Measurements from ENCODE around the gene TEX48.

The TEX48 gene, protein sequence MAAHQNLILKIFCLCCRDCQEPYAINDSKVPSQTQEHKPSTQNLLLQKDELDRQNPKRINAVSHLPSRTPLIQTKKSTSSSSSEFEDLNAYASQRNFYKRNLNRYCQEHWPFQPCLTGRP
- 0.35 to 0.54 reads per million in 2 experiments for total RNA-seq

DNA sequence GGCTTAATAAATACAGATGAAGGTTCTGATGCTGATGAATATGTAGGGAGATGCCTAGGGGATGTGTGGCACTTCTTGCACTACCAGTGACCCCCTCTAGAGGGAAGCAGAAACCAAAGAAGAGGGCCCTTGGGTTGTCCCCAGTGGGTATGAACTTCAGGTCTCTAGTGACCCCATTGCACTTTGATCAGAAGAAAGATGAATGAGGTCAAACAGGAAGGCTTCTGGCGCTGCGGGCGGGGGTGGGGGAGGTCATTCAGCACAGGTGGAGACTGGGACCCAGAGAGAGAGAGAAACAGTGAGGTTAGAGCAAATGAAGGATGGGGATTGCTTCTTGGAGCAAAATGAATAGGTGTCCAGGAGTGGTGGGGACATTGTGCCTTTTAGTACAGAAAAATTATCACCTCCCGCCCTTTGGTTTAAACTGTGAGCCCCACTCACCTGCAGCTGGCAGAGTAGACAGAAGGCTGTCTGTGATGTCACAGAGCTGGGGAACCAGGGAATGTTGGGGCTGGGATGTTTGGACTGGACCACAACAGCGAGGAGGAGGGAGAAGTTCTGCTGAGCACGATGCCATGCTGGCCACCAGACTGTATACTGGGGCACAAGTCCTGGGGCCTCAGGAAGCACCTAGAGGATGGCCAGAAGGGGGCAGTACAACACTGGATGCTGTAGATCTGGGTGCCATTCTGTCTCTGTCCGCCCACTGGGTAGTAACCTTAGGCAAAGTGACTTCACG is at the start of gene TEX48:
TSS of gene TEX48 (minus strand) at position 599 of the 739 bp plus-strand sequence. CDS start 10,469 bp downstream, outside the sequence.
- DNase-seq (ENCODE audit: low read depth): peak; percentile 58

DNA sequence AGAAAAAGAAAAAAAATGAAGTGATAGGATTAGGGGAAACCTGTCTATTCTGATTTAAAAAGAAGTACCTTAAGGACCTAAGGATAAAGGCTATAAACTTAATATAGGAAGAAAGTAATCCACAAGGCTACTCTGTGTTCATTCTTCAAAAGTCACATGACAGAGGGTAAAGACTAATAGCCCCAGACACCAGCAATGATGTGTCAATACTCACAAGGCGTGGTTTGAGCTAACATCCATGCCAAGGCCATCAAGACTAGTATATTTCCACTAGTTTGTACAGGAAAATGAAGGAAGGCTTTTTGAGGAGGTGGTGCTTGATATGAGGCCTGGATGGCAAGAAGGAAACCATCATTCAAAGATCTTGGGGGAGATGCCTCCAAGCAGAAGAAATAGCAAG is 49.7 kb upstream of the TEX48 start:
- no peak for DNase-seq (ENCODE audit: low read depth)

DNA sequence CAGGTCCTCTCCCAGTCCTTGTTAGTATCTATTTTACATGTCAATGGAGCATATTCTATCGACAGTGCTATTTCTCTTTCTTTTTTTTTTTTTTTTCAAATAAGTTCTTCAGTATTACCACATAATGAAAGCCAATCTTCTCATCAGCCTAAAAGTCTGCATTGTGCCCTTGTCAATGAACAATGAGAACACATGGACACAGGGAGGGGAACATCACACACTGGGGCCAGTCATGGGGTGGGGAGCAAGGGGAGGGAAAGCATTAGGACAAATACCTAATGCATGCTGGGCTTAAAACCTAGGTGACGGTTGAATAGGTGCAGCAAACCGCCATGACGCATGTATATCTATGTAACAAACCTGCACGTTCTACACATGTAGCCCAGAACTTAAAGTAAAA is 47.7 kb upstream of the TEX48 start:
- no peak for DNase-seq (ENCODE audit: low read depth)

DNA sequence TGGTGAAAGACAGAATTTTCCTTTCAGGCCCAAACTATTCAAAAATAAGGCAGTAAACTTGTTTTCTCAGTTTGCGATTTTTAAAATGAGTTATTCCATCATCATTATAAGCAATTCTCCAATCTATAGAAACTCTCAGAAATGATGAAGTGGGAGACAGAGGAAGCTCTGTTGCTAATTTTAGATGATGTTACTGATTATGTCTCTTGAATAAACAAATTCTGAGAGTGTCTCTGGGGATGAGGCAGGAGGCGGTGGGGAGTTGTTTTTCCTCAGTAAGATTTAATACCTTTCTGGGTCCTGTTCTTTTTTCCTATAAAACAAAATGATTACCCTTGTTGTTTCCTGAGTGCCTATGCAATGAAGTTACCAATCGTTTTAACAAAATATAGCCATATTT is 43.9 kb upstream of the TEX48 start:
- no peak for DNase-seq (ENCODE audit: low read depth)

DNA sequence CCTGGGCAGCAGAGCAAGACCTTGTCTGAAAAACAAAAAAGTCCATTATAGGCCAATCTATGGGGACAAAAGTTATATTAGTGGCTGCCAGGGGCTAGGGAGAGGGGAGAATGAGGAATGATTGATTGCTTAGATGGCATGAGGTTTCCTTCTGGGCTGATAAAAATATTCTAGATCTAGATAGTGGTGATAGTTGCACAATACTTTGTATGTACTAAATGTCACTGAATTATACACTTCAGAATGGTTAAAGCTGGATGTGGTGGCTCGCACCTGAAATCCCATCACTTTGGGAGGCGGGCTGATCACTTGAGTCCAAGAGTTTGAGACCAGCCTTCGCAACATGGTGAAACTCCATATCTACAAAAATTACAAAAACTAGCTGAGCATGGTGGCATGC is 42.8 kb upstream of the TEX48 start:
- DNase-seq (ENCODE audit: low read depth): no peak

DNA sequence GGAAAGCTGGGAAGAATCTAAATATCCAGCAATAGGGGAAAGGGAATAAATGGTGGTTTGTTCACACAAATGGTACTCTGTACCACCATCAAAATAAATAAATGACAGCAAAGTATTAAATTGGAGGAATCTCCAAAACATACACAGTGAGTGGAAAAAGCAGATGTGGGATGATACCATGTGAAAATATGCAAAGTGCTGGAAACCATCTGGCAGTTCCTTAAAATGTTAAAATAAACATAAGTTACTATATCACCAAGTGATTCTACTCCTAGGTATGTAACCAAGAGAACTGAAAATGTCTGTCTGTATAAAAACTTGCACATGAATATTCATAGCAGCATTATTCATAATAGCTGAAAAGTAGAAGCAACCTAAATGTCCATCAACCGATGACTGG is 41.9 kb upstream of the TEX48 start:
- no peak for DNase-seq (ENCODE audit: low read depth)

DNA sequence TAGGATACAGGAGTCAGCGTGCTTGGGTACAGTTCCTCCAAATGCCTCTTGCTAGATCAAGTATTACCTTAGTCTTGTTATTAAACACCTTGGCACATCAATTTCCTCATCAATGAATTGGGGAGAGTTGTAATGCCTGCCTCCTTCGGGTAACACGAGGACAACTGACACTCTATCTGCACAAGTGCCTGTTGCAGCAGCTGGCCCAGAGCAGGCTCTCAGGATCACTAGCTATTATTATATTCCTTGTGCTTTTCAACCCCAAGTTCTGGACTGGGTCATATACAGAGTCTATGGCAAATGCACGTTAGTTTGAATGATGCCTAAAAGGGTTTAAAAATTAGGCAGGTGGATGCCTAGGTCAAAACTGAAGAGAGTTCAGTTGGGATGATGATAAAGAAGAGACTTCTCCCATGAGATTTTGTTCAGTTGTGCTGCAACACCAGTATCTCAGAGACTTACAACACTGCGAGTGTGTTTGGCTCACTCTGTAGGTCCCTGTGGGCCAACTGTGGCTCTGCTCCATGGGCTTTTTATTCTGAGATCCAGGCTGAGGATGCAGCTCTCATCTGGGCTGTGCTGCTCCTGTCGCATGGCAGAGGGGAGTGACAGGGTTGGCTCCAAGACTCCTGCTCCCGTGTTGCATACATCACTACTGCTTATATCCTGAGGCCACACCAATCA is 41.1 kb upstream of the TEX48 start:
- DNase-seq (ENCODE audit: low read depth): no peak

DNA sequence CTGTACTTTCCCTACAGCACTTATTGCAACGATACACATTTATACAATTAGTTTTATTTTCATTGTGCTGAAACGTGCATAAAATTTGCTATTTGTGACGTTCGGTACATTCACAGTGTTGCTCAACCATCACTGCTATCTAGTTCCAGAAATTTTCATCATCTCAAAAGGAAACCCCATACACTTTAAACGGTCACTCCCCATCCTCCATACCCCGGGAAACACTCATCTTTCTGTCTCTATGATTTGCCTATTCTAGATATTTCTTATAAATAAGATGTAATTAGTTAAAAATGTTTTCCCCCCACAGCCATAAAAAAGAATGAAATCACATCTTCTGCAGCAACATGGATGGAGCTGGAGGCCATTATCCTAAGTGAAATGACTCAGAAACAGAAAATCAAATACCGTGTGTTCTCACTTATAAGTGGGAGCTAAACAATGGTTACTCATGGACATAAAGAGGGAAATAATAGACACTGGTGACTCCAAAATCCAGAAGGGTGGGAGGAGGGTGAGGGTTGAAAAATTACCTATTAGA is 40.2 kb upstream of the TEX48 start:
- no peak for DNase-seq (ENCODE audit: low read depth)

DNA sequence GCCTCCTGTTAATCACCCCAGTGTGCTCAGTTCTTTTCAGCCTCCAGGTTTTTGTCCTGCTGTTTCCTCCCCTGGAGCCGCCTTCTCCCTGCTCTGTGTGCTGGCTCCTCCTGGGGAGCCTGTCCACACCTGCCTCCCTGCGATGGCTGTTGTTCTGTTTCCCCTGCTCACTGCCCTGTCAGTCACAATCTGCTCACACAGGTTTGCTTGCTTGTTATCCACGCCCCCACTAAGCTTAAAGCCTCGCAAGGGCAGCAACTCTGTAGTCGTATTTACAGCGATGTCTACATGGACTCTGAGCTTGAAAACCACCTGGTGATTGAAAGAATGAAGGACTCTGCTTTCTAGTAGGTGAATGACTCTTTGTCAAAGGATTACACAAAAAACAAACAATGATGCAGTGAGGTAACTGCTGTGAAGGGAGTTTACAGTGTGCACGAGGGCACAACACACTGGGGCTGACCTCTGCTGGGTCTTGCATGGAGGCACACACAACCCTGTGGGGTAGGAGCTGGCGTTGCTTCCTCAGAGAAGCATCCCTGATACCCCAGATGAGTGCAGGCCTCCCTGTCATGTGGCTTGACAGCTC is 39.6 kb upstream of the TEX48 start:
- DNase-seq (ENCODE audit: low read depth): no peak

DNA sequence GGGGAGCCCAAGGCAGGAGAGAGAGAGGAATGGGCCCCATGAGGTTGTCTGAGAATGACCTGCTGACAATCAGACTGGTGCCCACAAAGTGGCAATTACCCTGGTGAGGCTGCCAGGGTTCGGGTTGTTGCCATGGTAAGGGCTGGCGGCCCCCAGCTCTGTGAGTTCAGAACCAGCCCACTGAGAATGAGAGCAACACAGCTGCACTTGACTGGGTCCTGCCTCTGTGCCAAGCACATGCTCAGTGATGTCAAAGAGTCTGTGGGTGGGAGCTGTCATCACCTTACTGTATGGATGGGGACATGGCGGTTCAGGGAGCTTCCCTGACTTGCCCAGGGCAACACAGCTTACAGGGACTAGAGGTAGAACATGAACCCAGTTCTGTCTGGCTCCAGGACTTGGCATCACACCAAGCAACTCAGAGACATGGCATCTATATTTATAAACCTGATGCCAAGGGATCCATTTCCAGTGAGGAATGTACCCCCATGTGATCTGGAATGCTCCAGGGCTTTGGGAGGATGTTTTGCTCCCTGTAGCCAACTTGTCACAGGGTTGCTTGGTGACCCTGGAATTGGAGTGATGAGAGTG is 38.2 kb upstream of the TEX48 start:
- no peak for DNase-seq (ENCODE audit: low read depth)

DNA sequence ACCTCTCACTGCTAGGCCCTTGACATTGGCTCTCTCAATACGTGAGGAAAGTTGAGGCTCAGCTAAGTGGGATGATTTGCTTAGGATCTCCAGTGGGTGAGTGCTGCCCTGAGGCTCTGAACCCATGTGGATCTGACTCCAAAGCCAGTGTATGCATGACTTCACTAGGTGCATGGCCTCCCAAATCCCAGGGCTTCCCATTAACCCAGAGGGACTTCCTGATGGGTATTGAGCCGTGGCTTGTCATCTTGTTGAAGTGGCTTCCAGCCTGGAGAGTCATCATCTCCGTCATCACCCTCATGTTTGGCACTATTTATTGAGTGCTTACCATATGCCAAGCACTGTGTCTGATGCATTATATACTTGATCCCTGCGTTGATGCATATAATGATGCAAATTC is 37.3 kb upstream of the TEX48 start:
- DNase-seq (ENCODE audit: low read depth): no peak

DNA sequence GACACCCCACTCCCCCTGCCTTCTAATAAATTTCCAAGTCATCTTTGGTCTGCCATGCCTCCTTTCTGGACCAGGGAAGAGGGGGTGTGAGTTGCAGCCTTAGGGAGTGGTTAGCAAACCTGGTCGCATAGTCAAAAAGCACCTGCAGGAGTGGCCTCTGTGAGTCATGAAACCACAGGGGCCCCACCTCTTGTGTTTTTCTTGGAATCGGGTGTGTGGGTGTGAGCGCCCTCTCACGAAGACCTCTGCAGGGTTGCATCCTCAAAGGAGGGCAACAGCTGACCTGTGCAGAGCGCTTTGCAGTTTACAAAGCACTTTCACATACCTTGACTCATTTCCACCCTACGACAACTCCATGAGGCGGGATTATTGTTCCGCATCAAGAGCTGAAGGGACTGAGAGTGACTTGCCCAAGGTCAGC is 36.8 kb upstream of the TEX48 start:
- peak; percentile 27 for DNase-seq (ENCODE audit: low read depth)

DNA sequence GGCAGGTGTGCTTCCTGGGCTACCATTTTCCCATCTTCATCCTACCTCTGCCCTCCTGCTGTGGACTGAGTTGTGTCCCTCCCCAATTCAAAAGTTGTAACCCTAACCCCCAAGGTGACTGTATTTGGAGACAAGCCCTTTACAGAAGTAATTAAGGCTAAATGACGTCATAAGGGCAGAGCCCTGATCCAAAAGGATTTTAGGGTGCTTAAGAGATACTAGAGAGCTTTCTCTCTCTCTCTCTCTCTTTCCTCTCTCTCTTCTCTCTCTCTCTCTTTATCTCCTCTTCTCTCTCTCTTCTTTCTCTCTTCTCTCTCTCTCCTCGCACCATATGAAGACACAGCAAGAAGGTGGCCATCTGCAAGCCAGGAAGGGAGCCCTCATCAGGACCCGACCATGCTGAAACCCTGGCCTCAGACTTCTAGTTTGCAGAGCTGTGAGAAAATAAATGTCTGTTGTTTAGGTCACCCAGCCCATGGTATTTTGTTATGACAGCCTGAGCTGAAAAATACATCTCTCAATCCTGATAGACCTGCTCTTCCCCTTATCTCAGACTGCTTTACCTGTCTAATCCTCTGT is 36.0 kb upstream of the TEX48 start:
- no peak for DNase-seq (ENCODE audit: low read depth)

DNA sequence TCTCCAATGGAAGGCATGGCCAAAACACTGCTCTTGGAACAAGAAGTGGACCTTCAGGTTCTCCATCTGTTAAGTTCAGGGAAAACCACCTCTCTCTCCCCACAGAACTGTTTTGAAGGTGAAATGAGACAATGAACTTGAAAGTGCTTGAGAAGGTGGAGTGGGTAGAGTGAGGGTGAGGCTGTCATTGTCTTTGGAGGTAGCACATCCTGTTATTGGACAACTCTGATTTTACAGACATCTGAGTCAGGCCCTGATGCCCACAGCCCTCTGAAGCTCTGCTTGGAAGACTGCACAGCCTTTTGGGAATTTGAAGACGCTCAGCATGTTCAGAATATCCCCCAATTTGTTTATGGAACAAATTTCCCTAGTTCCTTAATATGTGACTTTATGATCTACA is 27.6 kb upstream of the TEX48 start:
- no peak for DNase-seq (ENCODE audit: low read depth)

DNA sequence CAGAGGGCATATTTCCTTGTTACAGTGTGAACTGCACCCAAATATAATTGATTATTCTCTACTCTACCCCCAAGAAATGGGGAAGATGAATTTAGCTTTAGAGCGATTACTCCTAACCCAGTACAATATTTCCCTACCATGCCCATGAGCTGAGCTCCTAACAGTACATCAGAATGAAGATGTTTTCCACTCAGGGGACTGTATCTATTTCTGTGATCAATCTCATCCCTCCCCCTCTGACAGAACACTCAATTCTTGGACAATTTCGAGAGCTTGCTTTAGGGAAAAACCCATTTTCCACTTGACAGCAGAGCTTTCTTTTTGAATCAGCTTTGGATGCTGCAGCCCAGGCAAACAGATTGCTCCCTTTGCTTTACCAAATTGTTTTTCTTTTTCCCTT is 24.7 kb upstream of the TEX48 start:
- DNase-seq (ENCODE audit: low read depth): no peak

DNA sequence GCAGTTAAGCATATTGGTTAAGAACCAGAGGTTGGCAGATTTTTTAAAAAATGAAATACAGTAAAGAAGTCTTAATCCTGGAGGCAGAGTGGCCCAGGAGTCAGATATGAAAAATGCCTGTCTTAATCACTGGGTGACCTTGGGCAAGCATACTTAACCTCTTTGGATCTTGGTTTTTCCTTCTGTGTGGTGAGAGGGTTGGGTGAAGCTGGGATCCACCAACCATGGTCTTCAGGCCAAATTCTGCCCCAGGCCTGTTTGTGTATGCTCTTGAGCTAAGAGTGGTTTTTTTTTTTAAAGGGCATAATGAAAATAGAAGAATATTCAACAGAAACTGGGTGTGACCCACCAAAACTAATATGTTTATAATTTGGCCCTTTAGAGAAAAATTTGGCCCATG is 20.0 kb upstream of the TEX48 start:
- DNase-seq (ENCODE audit: low read depth): no peak

DNA sequence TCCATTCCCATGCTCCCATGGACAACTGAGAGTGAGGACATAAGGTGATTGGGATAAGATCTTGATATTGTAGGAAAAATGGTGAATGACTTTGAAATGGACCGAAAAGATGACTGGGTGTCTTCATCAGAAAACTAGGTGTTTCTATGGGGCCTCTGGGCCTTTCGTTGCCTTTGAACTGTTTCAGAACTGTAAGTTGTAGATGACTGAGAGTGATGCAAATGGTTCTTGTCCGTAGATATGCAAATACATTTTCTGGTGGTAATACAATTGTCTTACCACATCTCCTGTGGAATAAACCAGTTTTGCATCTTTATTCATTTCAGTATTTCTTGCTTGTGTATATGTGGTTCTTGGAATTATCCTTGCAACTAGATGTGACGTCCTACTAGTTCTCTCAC is 16.0 kb upstream of the TEX48 start:
- DNase-seq (ENCODE audit: low read depth): no peak

DNA sequence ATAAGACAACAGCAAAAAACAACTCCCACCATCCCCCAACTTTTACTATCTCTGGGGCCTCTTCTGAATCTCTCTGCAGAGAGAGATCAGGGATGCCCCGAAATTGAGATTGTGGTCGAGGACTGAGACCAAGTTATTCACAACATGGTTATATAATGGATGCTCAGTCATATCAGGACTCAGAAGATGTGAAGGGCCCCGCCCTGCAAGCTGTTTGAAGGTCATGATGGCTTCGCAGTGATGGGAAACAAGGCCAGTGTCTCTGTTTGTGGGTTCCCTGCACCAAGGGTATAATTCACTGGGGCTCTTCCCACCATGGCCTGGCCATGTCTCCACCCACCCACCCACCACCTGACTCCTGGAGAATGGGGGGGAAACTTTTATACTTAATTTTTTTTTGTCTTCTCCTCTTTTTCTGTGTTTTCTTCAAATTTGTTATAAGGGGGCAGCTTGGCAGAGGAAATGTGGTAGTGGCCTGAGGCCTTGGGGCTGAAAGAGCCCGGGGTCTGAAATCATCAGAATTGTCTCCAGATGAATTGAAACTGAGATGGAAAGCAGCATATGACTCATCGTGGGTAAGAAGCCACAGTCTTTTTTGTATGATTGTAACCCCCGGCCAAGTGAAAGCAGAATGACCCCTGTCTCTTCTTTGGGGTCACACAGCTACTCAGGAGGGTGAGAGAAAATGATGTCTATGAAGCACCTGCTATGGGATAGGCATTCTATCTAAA is 15.0 kb upstream of the TEX48 start:
- DNase-seq (ENCODE audit: low read depth): no peak

DNA sequence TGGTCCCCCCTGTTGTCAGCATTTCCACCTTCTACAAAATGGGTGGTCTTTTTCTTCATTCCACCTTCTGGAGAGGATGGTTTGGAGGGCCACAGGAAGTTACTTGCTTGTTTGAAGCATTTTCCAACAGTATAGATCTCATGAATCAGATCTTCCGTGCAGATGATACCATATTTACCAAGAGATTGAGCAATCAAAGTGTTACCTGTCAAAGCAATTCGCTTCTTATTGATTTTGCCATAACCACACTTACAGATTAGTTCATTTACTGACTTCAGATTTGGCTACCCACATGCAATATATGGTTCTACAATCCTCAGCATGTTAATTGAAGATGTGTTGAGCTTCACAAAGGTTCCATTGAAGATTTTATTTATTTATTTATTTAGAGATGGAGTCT is 14.0 kb upstream of the TEX48 start:
- DNase-seq (ENCODE audit: low read depth): no peak

DNA sequence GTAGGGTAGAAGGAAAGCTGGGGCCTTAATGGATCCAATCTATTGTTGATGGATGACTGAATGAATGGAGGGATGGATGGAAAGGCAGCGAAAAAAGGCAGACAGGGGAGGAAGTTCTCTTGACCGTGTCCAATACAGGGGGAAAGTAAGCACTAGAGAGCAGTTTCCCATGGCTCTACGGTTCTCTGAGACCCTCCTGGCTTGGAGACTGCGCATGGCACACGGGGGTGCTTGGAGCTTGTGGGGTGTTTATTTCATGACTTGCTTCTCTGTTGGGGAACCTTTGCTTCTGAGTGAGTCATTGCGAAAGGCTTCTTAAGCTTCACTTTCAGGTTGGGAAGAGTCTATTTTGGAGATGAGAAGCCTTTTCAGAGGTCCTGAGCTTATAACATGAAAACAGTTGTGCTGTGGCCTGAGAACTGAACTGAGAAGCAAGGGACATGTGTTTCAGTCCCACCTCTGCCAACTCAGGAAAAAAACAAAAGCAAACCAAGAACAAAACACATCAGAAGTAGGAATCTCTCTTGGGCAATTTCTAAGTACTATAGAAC is 12.8 kb upstream of the TEX48 start:
- no peak for DNase-seq (ENCODE audit: low read depth)

DNA sequence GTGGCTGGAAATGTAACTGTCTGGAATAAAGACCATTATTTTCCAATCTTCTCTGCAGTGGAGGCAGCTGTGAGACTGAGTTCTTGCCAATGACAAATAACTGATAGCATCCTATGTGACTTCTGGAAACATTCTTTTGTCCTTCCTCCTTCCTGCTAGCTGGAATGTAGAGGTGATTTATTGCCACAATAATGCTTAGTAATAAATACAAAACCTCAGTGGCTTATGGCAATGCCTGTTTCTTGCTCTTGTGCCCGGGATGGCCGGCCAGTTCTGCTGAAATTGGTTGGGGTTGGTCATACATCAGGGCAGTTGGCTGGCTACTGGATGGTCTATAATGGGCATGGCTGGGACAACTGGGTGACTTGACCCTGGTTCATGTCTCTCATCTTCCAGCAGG is 12.2 kb upstream of the TEX48 start:
- no peak for DNase-seq (ENCODE audit: low read depth)

Measured in T follicular helper cell (primary cell).